Stimulated activated CD8-positive, alpha-beta memory T cell treated with anti-CD3 and anti-CD28 coated beads, Interleukin-12 subunit alpha, Interleukin-12 subunit beta, amount 100 ng/mL, for 4 hours (primary cell): ENCODE measurements around the gene CSRP2.

Experiments
- DNase-seq: peaks from one replicate; pipeline ENCODE4 v3.0.0-alpha.2; 2020; ENCODE audit warnings: low read depth

Gene CSRP2

GRCh38 chr12:76863005-76863670 is 15.7 kb downstream of the CSRP2 start:
- DNase-seq = no peak

GRCh38 chr12:76860256-76860655 is 18.6 kb downstream of the CSRP2 start:
- no peak for DNase-seq

- no peak for DNase-seq
Observed at GRCh38 chr12:76859611-76860010, 19.2 kb downstream of the CSRP2 start.

- no peak for DNase-seq
Observed at GRCh38 chr12:76856018-76856644, 22.7 kb downstream of the CSRP2 start.

GRCh38 chr12:76855271-76855670 is 23.5 kb downstream of the CSRP2 start:
- DNase-seq = no peak

GRCh38 chr12:76852106-76852505 is 26.7 kb downstream of the CSRP2 start:
- no peak for DNase-seq

- DNase-seq = no peak
Observed at GRCh38 chr12:76848132-76848531, 30.7 kb downstream of the CSRP2 start.

GRCh38 chr12:76847260-76847659 is 31.6 kb downstream of the CSRP2 start:
- DNase-seq = no peak

GRCh38 chr12:76836633-76837032 is 42.2 kb downstream of the CSRP2 start:
- DNase-seq = no peak

GRCh38 chr12:76830436-76830835 is 48.4 kb downstream of the CSRP2 start:
- no peak for DNase-seq

- DNase-seq = no peak
Observed at GRCh38 chr12:76820888-76821482, 57.8 kb downstream of the CSRP2 start.

- no peak for DNase-seq
Observed at GRCh38 chr12:76813972-76814371, 64.8 kb downstream of the CSRP2 start.

- no peak for DNase-seq
Observed at GRCh38 chr12:76813265-76813664, 65.6 kb downstream of the CSRP2 start.

GRCh38 chr12:76811976-76812375 is 66.8 kb downstream of the CSRP2 start:
- no peak for DNase-seq

GRCh38 chr12:76810671-76811419 is 68.0 kb downstream of the CSRP2 start:
- no peak for DNase-seq
